HG02840 (cell line): Measurements from ENCODE around the gene MEP1B.

Experiments used
- ATAC-seq: cut with Tn5 transposase; IDR thresholded peaks from one replicate; pipeline ENCODE4 v1.9.1; 2021; ENCODE audit warnings: mild to moderate bottlenecking, moderate library complexity, moderate number of reproducible peaks; ENCODE audit not compliant: unreplicated experiment, low FRiP score

MEP1B gene

GRCh38 chr18:32261003-32261402 is 71.2 kb downstream of the MEP1B start:
- no peak for ATAC-seq

- no peak for ATAC-seq
Measured at GRCh38 chr18:32262092-32262491, 72.3 kb downstream of the MEP1B start.

GRCh38 chr18:32264401-32264800 is 74.6 kb downstream of the MEP1B start:
- no peak for ATAC-seq

GRCh38 chr18:32267463-32267862 is 77.6 kb downstream of the MEP1B start:
- ATAC-seq: no peak
